ENCODE measurements around the gene FAU. TPM values are rescaled to one million over a fixed set of nuclear protein-coding genes. Genes with fewer than 3 reads are reported as not detected.

The FAU gene
- total and polyA plus RNA-seq, 9 of the 15 experiments (the other 6 are each of a cell fraction or from before 2014, with no cell fraction given) = 433 to 1,827 (median 942) TPM

- TF ChIP-seq ZNF347 (CRISPR knock-in tag; IDR thresholded peaks at IDR 0.05; ENCODE audit: low read depth) (no peak), GTF2F1 (IDR thresholded peaks at IDR 0.05; ENCODE audit: low read depth, low read length) (no peak), MGA (IDR thresholded peaks at IDR 0.05) (no peak; the same call in 1 of the 2 replicates), NFRKB (IDR thresholded peaks at IDR 0.05; ENCODE audit: low read depth) (no peak; the same call in 1 of the 2 replicates), ZNF717 (CRISPR knock-in tag; IDR thresholded peaks at IDR 0.05) (no peak), CREB5 (CRISPR knock-in tag; IDR thresholded peaks at IDR 0.05) (no peak), GMEB1 (CRISPR knock-in tag; IDR thresholded peaks at IDR 0.05) (peak; percentile 85), ARNT (IDR thresholded peaks at IDR 0.05) (no peak), BMI1 (IDR thresholded peaks at IDR 0.05; ENCODE audit: low read length) (no peak), HIVEP1 (CRISPR knock-in tag; IDR thresholded peaks at IDR 0.05) (0 out of 2 replicates have a peak, but pooled peaks have one; percentile 24), GTF2A2 (tag; IDR thresholded peaks at IDR 0.05) (no peak), ZZZ3 (IDR thresholded peaks at IDR 0.05) (no peak), ZNF583 (CRISPR knock-in tag; IDR thresholded peaks at IDR 0.05) (peak; percentile 41; the same call in 1 of the 2 replicates), KAT7 (CRISPR knock-in tag; IDR thresholded peaks at IDR 0.05; ENCODE audit: borderline replicate concordance) (peak; percentile 84; the same call in 1 of the 2 replicates), ZNF766 (CRISPR knock-in tag; conservative IDR thresholded peaks at IDR 0.05) (no peak)
Observed at GRCh38 chr11:65083834-65084597, 37.9 kb downstream of the FAU start, which contains the start of the genes CDCA5 and ZFPL1 (continued).
